ENCODE measurements around the gene MVK.

MVK gene

DNA sequence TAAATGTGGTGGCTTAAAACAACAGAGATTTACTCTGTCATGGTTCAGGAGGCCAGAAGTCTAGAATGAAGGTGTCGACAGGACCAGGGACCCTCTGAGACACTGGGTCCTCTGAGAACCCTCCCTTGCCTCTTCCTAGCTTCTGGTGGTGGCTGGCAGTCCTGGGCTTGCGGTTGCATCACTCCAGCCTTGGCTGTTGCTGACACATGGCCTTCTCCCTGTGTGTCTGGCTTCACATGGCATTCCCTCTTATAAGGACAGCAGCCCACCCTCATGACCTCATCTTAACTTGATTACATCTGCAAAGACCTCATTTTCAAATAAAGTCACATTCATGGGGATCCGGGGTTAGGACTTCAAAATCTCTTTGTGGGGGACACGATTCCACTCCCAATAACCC, 36.9 kb downstream of the MVK start:
- no peak for DNase-seq

DNA sequence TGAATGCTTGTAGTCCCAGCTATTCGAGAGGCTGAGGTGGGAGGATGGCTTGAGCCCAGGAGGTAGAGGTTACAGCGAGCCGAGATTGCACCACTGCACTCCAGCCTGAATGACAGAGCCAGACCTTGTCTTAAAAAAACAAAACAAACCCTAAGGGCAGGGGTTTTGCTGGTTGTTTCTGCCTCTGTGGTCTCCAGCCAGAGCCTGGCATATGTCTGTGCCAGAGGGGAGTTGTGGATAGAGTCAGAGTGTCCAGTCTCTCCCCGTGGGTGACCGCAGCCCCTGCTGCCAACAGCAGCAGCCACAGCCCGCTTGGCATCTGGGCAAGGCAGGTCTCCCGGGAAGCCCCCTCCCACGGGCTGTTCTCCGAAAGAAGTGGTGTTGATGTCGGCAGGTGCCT, 37.6 kb downstream of the MVK start:
- DNase-seq, result no peak

GRCh38 chr12:109612003-109612402, 38.4 kb downstream of the MVK start:
- DNase-seq, result no peak

- DNase-seq, result no peak
Measured at GRCh38 chr12:109612975-109613502, 39.4 kb downstream of the MVK start.

DNA sequence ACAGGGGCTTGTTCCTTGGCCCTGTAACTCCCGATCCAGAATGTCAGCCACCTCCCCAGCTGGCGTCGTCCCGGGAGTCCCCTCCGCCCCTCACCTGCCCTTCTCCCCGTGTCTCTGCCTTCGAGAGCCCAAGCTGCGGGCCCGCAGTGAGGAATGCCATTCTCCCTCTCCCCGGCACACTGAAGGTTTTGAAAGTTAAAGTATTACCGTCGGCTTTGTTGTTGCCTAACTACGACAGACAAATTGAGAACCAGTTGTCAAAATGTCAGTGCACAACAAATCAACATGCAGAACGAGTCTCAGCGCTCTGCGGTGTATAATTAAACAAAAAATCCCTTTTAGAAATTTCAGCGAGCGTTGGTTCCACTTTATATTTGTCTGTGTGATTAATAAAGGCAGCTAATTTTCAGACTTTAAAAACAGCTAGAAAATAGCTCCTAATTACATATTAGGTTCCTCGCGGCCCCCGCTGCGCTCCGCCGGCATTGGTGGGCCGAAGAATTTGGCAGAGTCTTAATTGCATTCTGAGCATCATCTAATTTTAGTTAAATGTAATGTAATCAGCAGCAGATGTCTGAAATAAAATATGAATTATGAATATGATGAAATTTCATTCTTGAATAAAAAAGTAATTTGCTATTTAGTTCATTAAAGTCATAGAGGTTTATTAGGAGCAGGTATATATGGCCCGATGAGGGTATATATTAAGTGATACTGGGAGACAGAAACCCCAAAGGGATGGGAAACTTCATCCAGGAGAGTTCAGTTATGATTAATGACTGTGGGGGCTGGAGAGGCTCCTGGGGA, 40.3 kb downstream of the MVK start:
- no peak for DNase-seq

DNA sequence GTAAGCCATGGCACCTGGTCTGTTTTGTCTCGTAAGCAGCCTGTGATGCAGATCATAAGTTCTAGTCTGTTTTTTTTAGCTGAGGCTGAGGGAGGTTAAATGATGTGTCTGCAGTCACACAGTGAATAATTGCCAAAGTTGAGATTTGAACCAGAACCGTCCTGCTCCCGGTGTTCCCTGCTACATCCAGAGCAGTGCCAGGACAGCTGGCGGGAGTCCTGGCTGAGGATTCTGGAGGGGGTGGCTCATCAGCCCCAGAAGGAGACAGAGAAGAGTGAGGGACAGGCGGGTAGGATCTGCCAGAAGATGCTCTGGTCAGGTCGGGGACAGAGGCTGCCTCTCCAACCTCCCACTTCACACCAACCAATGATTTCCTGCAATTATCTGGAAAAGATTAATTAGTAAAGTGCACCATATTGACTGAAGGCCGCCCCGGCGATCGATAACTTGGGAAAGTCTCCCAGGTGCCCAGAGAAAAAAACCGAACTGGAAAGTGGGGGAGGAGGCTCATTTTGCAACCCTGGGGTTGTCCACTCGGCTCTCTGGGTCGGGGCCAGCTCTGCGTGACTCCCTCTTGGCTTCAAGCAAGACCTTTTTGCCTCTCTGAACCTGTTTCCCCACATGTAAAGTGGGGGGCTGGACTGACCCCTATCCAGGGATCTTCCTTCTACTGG, 42.1 kb downstream of the MVK start:
- no peak for DNase-seq

DNA sequence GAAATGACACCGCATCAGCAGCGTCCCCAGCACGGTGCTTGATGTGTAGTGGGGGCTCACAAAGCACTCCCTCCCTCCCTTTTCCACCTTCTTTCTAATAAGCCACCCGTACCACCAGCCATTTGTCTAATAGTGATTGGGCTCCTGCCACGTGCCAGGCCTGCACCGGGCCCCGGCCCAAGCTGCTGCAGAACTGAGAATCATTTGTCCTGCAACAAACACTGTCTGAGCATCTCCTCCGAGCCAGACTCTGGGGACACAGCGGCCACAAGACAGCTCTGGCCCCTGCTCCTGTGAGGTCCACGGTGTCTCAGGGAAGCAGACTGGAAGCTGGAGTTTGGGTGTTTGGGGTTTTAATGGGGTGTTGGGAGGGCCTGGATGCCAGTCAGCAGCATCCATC, 43.9 kb downstream of the MVK start:
- no peak for DNase-seq

DNA sequence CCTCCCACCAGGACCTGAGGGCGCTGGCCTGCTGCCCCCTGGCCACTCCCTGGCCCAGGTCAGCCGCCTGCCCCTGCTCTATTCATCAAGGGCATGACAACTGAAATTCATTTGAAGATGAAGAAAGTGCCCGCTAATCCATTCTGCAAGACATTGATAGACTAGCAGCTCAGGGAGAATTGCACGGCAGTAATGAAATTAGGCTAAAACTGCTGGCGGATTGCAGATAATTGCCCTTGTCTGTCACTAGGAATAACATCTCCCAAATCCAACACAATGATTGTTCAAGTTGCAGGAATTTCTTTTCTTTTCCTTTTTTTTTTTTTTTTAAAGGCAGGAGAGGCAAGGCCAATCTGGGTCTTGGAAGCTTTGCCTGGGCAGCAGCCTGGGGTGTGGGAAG, 44.5 kb downstream of the MVK start:
- no peak for DNase-seq

DNA sequence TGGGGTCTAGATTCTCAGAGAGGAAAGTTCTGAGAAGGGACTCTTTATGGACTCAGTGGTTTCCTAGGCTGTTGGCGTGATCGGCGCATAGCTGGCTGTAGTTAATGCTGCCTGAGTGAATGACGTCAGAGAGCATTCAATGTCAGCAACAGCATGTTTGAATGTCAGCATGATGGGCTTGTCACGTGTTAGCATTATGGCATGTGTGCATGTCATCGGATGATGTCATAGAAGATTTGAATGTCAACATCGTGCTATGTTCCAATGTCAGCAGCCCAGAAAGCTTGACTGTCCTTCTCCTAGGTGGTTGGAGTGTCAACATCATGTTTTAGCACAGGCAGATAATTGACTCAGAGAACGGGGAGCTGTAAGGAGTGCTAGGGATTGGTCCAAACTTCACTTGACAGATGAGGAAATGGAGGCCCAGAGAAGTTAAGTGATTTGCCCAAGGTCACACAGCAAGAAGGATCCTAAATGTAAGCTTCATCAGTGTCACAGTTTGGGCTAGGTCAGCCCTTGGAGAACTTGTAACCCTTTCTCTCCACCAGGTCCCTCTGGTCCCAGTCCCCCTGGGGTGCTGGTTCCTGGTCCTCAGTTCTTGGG, 45.5 kb downstream of the MVK start:
- DNase-seq, result no peak

DNA sequence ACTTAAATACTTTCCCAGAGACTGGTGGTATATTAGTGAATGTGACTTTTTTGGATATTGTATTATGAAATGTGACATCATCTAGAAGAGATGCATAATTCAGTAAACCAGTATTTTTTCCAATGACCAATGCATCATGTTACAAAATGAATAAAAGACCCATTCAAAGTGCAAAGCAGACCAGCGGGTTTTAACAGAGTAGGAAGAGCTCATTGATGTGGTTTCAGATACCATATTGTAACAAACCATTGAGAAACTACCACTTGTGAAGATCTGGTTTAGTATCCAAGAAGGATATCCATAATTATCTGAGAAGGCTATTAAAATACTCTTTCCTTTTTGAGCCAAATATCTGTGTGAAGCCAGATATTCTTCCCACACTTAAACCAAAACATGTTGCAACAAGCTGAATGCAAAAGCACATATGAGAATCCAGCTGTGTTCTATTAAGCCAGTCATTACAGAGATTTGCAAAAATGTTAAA, 47.7 kb downstream of the MVK start:
- DNase-seq, result peak; percentile 9 to 19

GRCh38 chr12:109621901-109622364, 48.3 kb downstream of the MVK start:
- DNase-seq, result no peak

DNA sequence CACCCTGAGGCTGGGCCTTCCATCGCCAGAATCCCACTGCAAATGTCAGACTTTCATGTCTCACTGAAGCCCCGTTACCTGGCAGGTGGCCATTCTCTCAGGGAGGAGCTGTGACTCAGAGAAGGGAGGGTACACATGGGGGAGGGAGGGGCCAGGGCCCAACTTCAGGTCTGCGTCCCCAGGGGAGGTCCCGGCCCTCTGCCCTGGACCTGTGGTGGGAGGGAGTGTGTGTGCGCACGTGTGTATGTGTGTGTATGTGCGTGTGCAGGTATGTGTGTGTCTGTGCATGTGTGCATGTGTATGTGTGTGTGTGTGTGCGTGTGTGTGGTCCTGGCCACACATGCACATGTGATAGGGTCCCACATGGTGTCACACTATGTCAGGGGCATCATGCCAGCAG, 50.9 kb downstream of the MVK start:
- DNase-seq, result no peak

GRCh38 chr12:109625131-109625559, 51.6 kb downstream of the MVK start:
- peak; percentile 6 to 61 for DNase-seq

DNA sequence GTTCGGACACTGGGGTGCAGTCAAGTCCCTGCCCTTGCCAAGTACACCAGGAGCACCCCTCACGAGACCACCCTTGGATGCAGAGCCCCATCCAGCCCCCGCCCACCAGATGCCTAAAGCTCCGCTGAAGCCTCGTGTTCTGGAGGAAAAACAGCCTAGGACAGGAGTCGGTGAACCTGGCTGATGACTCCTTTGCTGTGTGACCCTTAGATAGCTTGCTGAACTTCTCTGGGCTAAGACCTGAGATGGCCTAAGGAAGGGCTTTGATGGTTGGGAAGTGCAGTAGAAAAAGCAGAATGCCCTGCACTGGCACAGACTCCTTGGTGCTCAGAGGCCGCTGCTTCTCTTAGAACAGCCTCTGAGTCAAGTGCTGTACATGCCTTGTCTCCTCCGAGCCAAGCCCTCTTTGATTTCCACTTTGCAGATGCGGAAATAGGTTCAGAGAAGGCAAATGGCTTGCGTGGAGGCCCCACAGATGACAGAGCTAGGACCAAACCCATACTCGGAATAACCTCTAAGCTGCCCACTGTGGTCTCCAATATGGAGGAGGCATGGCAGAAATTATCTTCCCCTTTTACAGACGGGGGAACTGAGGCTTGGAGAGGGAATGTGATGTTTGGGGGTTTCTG, 52.3 kb downstream of the MVK start:
- DNase-seq, result no peak

DNA sequence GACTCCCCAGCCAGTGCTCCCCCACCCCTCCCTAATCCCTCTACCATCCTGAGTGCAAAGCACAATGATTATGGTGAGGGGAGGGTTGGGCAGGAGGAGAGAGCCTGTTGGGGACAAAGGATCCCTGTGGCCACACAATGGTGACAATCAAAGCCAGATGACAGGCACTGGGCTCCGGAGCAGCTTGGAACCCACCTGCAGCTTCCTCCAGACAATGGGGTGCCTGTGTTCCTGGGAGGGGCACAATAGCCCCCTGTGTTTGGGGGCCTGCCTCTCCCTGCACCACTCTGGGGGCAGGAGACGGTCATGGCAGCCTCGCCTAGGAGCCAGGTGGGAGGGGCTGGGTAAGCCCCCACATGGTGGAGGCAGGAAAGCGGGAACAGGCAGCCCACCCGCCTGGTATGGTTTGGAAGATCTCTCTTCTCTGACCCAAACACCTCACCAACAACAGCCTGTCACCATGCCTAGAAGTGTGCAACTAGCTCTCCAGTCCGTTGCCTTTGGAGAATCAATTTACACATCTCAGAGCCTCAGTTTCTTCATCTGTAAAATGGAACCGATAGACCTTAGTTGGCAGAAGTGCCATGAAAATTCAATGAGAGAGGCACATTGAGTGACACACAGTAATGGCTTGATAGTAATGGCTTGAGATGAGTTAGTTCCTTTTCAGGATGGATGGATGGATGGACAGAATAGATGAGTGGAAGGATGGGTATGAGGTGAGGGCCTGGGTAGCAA, 53.0 kb downstream of the MVK start:
- DNase-seq, result no peak

DNA sequence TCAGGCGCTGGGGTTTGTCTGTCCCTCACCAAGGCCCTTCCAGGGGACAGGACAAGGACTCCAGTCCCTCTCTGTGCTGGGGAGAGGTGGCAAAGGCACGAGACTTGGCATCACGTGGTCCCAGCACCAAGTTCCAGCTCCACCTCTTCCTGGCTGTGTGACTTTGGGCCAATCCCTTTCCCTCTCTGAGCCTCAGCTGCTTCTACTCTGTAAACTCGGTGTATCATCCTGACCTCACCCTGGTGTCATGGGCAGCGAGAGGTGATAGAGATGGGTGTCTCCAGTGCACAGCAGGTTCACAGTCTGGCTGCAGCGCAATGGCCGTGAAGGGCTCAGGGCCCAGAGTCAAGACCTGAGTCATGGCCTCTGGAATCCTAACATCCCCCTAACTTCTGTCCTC, 54.0 kb downstream of the MVK start:
- no peak for DNase-seq

DNA sequence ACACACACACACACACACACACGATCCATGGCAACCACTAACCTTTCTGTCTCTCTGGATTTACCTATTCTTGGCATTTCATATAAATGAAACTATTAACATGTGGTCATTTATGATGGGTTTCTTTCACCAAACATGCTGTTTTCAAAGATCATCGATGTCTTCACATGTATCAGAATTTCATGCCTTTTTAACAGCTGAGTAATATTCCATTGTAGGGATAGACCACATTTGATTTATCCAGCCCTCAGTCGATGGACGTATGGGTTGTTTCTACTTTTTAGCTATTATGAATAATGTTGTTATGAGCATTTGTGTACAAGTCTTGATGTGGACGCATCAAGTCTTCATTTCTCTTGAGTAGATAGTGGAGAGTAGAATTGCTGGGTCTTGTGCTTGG, 56.5 kb downstream of the MVK start:
- no peak for DNase-seq

GRCh38 chr12:109630815-109631214, 57.2 kb downstream of the MVK start:
- DNase-seq, result no peak

DNA sequence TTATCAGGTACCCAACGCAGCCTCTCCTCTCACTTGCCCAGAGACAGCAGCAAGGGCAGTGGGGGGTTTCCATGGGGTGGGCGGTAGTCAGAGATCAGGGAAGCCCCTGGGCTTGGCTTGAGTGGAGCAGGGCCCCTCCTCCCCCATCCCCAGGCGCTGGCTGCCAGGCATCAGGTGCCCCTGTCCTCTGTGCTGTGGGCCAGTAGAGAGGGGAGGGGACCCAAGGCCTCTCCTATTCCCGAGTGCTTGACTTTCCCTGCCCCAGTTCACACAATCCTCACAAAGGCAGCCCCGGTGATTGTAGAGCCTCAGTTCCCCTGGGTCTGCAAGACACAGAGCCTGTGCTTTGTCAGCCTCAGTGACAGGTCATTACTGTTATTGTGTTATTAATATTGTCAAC, 57.7 kb downstream of the MVK start:
- no peak for DNase-seq

- DNase-seq, result no peak
Measured at GRCh38 chr12:109631751-109632150, 58.2 kb downstream of the MVK start.

- DNase-seq, result no peak
Measured at GRCh38 chr12:109632342-109632741, 58.7 kb downstream of the MVK start.

DNA sequence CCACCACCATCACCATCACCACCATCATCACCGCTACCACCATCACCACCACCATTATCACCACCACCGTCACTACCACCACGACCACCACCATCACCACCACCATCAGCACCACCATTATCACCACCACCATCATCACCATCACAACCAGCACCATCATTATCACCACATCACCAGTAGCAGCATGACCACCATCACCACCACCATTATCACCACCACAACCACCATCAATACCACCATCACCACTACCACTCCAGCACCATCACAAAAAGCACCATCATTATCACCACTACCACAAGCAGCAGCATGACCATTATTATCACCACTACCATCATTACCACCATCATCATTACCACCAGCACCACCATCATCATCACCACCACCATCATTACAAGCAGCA, 62.1 kb downstream of the MVK start:
- no peak for DNase-seq
